Mesothelial cell of epicardium (in vitro differentiated cells): ENCODE measurements around the gene CNNM1. TPM values are rescaled to one million over a fixed set of nuclear protein-coding genes. Genes with fewer than 3 reads are reported as not detected.

ENCODE experiments used
- DNase-seq, 2 experiments: peaks; one replicate each; pipeline ENCODE4 v3.0.0; 2021; ENCODE audit warnings: low spot score in 2 of 2; ENCODE audit not compliant: unreplicated experiment in 2 of 2
- H3K27ac Mint-ChIP-seq: 2 replicates; pipeline ENCODE4 v1.8.0; 2021; ENCODE audit warnings: mixed read lengths
- H3K27me3 Mint-ChIP-seq: 2 replicates; pipeline ENCODE4 v1.8.0; 2021; ENCODE audit warnings: low read depth, mixed read lengths
- H3K36me3 Mint-ChIP-seq: 2 replicates; pipeline ENCODE4 v1.8.0; 2021; ENCODE audit warnings: mixed read lengths
- H3K4me1 Mint-ChIP-seq: 2 replicates; pipeline ENCODE4 v1.8.0; 2021; ENCODE audit warnings: mixed read lengths
- H3K4me3 Mint-ChIP-seq: 2 replicates; pipeline ENCODE4 v1.8.0; 2021; ENCODE audit warnings: mild to moderate bottlenecking, moderate library complexity, mixed read lengths
- H3K9me3 Mint-ChIP-seq: 2 replicates; pipeline ENCODE4 v1.8.0; 2021; ENCODE audit warnings: mixed read lengths
- total RNA-seq: library from RNA; stranded (reverse); gene quantifications from 3 replicates; pipeline ENCODE4 v1.2.1, GENCODE V29; 2021
- TF ChIP-seq, protein P1 (sequence below): fragments of 200-600 bp; sonication (generic); IDR thresholded peaks from one replicate; pipeline ENCODE4 v1.5.0; 2021; ENCODE audit warnings: antibody characterized with exemption; ENCODE audit not compliant: unreplicated experiment

CNNM1 gene
- total RNA-seq, 1 donor from 2014 or later, result 0.49 TPM

DNA sequence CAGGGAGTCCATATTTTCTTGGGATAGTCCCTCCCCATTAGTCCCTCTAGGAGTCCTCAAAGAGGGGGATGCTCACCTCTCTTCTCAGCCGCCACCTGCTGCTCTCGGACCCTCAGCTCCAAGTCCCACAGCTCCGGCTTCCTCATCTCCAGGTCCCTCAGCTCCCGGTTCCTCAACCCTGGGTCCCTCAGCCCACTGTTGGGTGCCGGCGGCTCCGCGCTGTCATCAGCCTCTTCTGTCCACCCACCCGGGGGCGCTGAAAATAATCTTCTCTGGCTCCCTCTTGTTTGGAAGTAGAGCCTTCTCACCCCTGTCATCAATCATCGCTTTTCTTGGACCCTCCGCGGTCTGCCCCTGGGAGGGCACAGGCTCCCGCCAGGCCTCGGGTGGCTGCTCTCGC, 13.3 kb upstream of the CNNM1 start:
- Mint-ChIP-seq H3K4me1 (no peaks in the 10 kb centered on the region), H3K9me3 (peaks cover 12% of the 10 kb centered on the region), H3K27ac (no peak overlapping the region), H3K36me3 (no peaks in the 10 kb centered on the region), H3K27me3 (peaks cover 20% of the 10 kb centered on the region), H3K4me3 (no peak overlapping the region)
- TF ChIP-seq, protein P1, sequence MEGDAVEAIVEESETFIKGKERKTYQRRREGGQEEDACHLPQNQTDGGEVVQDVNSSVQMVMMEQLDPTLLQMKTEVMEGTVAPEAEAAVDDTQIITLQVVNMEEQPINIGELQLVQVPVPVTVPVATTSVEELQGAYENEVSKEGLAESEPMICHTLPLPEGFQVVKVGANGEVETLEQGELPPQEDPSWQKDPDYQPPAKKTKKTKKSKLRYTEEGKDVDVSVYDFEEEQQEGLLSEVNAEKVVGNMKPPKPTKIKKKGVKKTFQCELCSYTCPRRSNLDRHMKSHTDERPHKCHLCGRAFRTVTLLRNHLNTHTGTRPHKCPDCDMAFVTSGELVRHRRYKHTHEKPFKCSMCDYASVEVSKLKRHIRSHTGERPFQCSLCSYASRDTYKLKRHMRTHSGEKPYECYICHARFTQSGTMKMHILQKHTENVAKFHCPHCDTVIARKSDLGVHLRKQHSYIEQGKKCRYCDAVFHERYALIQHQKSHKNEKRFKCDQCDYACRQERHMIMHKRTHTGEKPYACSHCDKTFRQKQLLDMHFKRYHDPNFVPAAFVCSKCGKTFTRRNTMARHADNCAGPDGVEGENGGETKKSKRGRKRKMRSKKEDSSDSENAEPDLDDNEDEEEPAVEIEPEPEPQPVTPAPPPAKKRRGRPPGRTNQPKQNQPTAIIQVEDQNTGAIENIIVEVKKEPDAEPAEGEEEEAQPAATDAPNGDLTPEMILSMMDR, result no peak
- DNase-seq, result no peak

- peaks cover 12% of the 10 kb centered on the region for H3K9me3 Mint-ChIP-seq
- H3K27ac Mint-ChIP-seq, result no peak overlapping the region
- no peak for DNase-seq
- H3K36me3 Mint-ChIP-seq, result no peaks in the 10 kb centered on the region
- TF ChIP-seq, protein P1, result no peak
- H3K27me3 Mint-ChIP-seq, result peaks cover 24% of the 10 kb centered on the region
- no peak overlapping the region for H3K4me3 Mint-ChIP-seq
- H3K4me1 Mint-ChIP-seq, result no peaks in the 10 kb centered on the region
Observed at GRCh38 chr10:99316374-99316773, 12.8 kb upstream of the CNNM1 start.

DNA sequence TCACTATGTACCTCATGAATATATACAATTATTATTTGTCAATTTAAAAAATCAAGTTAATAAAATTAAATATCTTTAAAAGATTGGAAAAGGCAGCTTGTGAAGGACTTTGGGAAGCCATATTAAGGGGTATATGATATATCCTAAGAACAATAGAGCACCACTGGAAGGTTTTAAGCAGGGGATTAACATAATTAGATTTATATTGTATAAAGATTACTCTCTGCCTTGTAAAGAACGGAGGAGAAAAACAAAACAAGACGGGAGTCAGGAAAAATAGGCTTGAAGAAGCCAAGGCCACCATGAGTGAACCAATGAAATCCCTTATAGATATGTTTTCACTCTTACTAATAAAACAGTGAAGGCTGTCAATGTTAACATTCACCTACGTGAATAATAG, 11.1 kb upstream of the CNNM1 start:
- peaks cover 38% of the 10 kb centered on the region for H3K27me3 Mint-ChIP-seq
- H3K36me3 Mint-ChIP-seq, result no peaks in the 10 kb centered on the region
- no peak overlapping the region for H3K4me3 Mint-ChIP-seq
- no peaks in the 10 kb centered on the region for H3K9me3 Mint-ChIP-seq
- no peak overlapping the region for H3K27ac Mint-ChIP-seq
- DNase-seq, result no peak
- no peaks in the 10 kb centered on the region for H3K4me1 Mint-ChIP-seq
- TF ChIP-seq, protein P1, result no peak

- Mint-ChIP-seq H3K9me3 (no peaks in the 10 kb centered on the region), H3K36me3 (no peaks in the 10 kb centered on the region), H3K4me3 (no peak overlapping the region), H3K27ac (no peak overlapping the region), H3K4me1 (no peaks in the 10 kb centered on the region), H3K27me3 (peaks cover 42% of the 10 kb centered on the region)
- DNase-seq, result no peak
- TF ChIP-seq, protein P1, result no peak
Observed at GRCh38 chr10:99318475-99318874, 10.7 kb upstream of the CNNM1 start.

DNA sequence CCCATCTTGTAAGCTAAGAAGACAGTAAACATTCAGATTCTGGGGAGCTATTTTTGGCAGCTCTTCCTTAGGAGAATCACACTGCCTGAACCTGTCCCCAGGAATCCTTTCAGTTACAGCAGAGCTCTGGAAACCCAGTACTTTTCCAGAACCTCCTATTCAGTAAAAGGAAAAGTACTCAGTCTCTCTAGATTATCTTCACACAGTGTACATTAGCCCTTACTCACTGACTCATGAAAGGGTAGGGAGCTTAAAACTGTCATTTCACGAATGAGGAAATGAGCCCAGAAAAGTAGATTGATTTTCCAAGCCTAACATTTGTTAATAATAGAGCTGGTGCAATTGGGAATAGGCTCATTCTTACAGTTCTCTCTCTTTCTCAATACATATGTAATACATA, 3.9 kb upstream of the CNNM1 start:
- H3K4me3 Mint-ChIP-seq, result no peak overlapping the region
- no peak overlapping the region for H3K27ac Mint-ChIP-seq
- no peaks in the 10 kb centered on the region for H3K9me3 Mint-ChIP-seq
- DNase-seq, result no peak
- peaks cover 3% of the 10 kb centered on the region for H3K4me1 Mint-ChIP-seq
- peaks cover 68% of the 10 kb centered on the region for H3K27me3 Mint-ChIP-seq
- TF ChIP-seq, protein P1, result no peak
- no peaks in the 10 kb centered on the region for H3K36me3 Mint-ChIP-seq

- Mint-ChIP-seq H3K9me3 (no peaks in the 10 kb centered on the region), H3K27me3 (peaks cover 74% of the 10 kb centered on the region), H3K4me1 (peaks cover 7% of the 10 kb centered on the region), H3K36me3 (no peaks in the 10 kb centered on the region), H3K27ac (no peak overlapping the region), H3K4me3 (no peak overlapping the region)
- no peak for DNase-seq
- TF ChIP-seq, protein P1, result no peak
Observed at GRCh38 chr10:99326871-99327270, 2.3 kb upstream of the CNNM1 start.
